H1 (cell line): ENCODE data around the gene UCKL1. TPM values are rescaled to one million over a fixed set of nuclear protein-coding genes. Genes with fewer than 3 reads are reported as not detected.

Experiments
- YY1 ChIP-seq: IDR thresholded peaks from 2 replicates; pipeline ENCODE4 v1.6.1; 2011; ENCODE audit warnings: low read depth, mild to moderate bottlenecking, low read length
- polyA plus RNA-seq, 7 experiments: library from polyadenylated mRNA; depleted of rRNA in 3 of 7; stranded (reverse) in 5 of 7; unstranded in 2 of 7; fragments of >200 nt in 5 of 7; fragments of 200-250 nt in 2 of 7; gene quantifications; 1 replicate in 5 of 7; 2 replicates in 1 of 7; 4 replicates in 1 of 7; pipeline versions ENCODE4 v1.2.1 to v1.2.3, GENCODE V29; 2011 to 2013; ENCODE audit warnings: missing spikeins in 2 of 7, mixed read lengths in 2 of 7
- total RNA-seq: library from RNA; stranded (reverse); fragmentation: NEBNext Ultra II Directional; extraction: Animal tissue kit (Norgen Biotek cat#: 25700); gene quantifications from 2 replicates; pipeline ENCODE4 v1.2.1, GENCODE V29; 2021

The UCKL1 gene
- total and polyA plus RNA-seq, 2 of the 8 experiments (the other 6 are each of a cell fraction or from before 2014, with no cell fraction given): 36.5 to 91.2 TPM

- TF ChIP-seq YY1: no peak
These were observed 18.6 kb downstream of the UCKL1 start (continued) for GRCh38 chr20:63937596-63937995.
